A549 (cell line): ENCODE measurements around the gene TEX52.

Experiments used
- CHD4 ChIP-seq: fragments of 200-600 bp; sonication (generic); IDR thresholded peaks from 2 replicates; pipeline ENCODE4 v1.6.1; 2016; ENCODE audit warnings: antibody characterized with exemption, mild to moderate bottlenecking, borderline replicate concordance
- CTCF ChIP-seq: fragments of >200 bp; sonication (Bioruptor Twin); formaldehyde crosslinking; IDR thresholded peaks from 3 replicates; pipeline ENCODE4 v1.5.1; 2016
- HOXB5 ChIP-seq: fragments of 250-450 bp; sonication (Bioruptor Pico); IDR thresholded peaks from 2 replicates; pipeline ENCODE4 v1.5.0; 2020; ENCODE audit warnings: mild to moderate bottlenecking, moderate library complexity
- PBX3 ChIP-seq: IDR thresholded peaks from 2 replicates; pipeline ENCODE4 v1.6.1; 2012
- POLR2A ChIP-seq: IDR thresholded peaks from 2 replicates; pipeline ENCODE4 v1.6.1; 2012; ENCODE audit warnings: mild to moderate bottlenecking, low read length

GRCh38 chr12:2900642-2901041 lies 43.8 kb upstream of the TEX52 start:
- no peak for TF ChIP-seq HOXB5 (CRISPR knock-in tag)
- TF ChIP-seq PBX3, result no peak
- TF ChIP-seq CHD4, result no peak
- no peak for TF ChIP-seq CTCF
- no peak for TF ChIP-seq POLR2A
